Stimulated activated CD8-positive, alpha-beta memory T cell treated with anti-CD3 and anti-CD28 coated beads, Interleukin-4, amount 100 ng/mL, for 4 hours (primary cell): ENCODE measurements around the gene ANKRD53.
"Not testable (repeated sequence)": the region's sequence is repeated elsewhere in the genome, so short reads cannot be mapped to it uniquely, and the experiment has no call there.

ENCODE experiments used
- DNase-seq, 2 donors: peaks; one replicate each; pipeline ENCODE4 v3.0.0-alpha.2; 2020; ENCODE audit warnings: low read depth in 2 of 2, low spot score in 1 of 2

Gene ANKRD53

GRCh38 chr2:70988726-70989648, 10.6 kb downstream of the ANKRD53 start:
- DNase-seq = no peak

- no peak for DNase-seq
Observed at GRCh38 chr2:70990216-70990615, 11.8 kb downstream of the ANKRD53 start.

DNA sequence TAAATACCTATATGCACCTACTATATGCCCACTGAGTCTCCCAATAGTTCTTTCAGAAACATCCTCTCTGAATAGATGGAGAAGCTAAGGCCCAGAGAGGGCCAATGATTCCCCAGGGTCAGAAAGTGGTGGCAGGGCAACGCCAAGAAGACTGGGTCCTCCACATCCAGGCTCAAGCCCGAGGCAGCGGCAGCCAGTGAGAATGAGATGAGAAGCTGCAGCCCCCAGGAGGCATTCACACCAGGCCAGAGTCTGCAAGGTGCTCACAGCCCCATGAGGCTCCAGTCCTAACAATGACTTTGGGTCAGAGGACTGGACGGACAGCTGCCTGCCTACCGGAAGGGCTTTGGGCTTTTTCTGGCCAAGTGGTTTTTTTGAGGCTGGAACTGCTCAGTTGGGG, 12.7 kb downstream of the ANKRD53 start:
- DNase-seq = no peak

- no peak for DNase-seq
Observed at GRCh38 chr2:70991742-70992141, 13.3 kb downstream of the ANKRD53 start.

- no peak for DNase-seq
Observed at GRCh38 chr2:70992945-70993853, 14.8 kb downstream of the ANKRD53 start.

- no peak for DNase-seq
Observed at GRCh38 chr2:70994009-70994698, 15.7 kb downstream of the ANKRD53 start.

DNA sequence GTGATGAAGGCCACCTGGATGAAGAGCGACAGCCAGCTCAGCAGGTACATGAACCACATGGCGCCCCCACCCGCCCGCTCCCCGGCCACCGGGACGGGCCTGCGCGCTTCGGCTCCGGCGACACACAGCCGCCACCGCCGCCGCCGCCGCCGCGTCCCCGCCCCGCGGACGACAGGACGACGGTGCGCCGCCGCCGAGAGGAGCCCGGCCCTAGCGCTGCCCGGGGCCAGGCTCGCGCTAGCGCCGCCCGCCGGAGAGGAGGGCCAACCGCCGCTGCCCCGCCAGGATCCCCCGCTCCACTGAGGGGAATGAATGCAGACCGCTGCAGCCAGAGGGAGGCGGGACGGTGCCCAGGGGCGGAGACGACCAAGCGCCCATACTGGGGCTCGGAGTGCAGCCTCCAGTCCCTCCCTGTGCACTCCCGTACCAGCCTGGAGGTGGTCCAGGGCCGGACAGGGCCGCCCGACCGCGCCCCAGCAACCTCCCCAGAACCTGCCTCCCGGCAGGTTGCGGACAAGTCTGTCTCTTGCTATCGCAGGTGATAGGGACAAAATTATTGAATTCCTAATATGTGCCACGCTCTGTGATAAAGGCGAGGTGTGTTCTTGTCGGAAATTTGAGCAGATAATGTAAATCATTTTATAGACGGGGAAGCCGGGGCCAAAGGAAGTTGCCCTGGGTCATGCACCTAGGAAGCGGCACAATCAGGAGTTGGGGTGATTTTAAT, 16.4 kb downstream of the ANKRD53 start, which contains the start of gene TEX261:
Gene TEX261, minus strand, starts transcription at position 175 of the 727 bp plus-strand sequence. Its CDS starts 116 bp downstream, at position 59.
- DNase-seq = peak; percentile 70 to 77

GRCh38 chr2:70995426-70995729, 16.9 kb downstream of the ANKRD53 start:
- DNase-seq = peak in 1 of 2 donors; percentile 21

- DNase-seq = not testable (repeated sequence)
Observed at GRCh38 chr2:70998885-70999284, 20.5 kb downstream of the ANKRD53 start.

DNA sequence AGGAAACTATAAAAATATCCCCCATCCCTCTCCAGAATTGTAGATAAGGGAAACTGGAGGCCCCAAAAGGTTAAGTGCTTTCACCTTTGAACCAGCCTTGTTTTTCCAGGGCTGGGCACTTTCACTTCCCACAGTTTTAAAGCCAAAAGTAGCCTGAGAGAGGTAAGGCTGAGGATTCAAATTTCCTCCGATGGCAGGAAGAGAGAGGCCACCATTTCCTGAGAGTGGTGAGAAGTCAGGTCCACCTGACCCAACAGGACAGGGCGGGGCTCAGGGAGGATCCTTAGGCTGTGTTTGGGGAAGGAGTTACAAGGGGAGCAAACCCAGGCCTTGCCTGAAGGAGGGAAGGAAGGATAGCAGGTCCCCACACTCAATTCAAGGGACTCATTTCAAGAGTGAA, 20.9 kb downstream of the ANKRD53 start:
- DNase-seq = no peak

- DNase-seq = not testable (repeated sequence)
Observed at GRCh38 chr2:70999931-71000330, 21.5 kb downstream of the ANKRD53 start.

DNA sequence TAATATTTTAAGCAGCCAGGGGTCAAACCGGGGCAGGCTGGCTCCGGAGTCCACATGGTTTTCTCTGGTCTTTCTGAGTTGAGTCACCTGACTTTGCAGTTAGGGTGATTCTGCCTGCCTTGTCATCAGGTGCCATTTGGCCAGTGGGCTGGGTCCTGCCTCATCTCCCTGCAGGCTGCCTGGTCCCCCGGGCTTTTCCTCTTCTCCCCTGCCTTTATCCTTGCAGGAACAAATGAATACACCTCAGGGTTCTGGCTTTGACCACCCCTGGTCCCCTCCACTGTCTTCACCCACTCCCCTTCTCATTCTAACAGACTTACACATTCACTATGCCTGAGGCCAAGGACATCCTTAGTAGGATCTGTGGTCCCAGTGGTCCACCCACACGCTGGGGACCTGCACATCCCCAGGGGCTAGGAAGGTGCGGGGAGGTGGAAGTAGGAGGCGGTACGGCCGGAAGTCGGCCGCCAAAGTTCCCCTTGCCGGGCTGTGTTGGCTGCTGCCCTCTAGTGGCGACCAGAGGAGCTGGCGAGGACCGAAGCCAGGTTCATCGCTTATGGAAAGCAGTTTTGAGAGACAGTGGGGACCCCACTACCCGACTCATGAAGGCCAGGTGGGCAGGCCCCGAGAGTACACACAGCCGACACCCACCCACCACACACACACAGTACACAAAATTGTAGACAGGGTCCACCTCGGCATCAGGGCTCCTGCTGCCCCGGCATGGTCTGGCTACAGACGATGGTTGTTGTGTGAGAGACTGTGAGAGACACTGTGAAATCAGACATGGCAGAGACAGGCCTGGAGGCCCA, 22.6 kb downstream of the ANKRD53 start:
- peak in 1 of 2 donors; percentile 60 for DNase-seq

GRCh38 chr2:71001592-71001927, 23.1 kb downstream of the ANKRD53 start:
- DNase-seq = no peak

- DNase-seq = no peak
Observed at GRCh38 chr2:71001981-71002570, 23.6 kb downstream of the ANKRD53 start.

DNA sequence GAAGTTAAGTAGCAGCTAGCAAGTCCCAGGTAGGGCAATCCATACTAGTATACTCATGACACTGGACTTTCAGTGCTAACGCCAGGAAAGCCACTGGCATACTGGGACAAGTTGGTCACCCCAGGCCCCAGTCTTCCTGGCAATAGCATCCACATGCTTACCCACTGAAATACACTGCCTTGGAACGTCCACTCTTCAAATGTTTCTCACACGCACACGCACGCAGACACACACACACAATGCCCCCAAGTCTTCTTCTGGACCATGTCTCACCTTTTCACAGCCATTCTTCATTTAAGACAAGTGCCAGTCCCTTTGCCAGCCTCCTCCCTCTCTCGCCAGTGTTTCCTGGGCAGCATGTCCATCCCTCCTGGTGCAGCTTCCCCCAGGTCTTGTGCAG, 25.0 kb downstream of the ANKRD53 start:
- DNase-seq = no peak

DNA sequence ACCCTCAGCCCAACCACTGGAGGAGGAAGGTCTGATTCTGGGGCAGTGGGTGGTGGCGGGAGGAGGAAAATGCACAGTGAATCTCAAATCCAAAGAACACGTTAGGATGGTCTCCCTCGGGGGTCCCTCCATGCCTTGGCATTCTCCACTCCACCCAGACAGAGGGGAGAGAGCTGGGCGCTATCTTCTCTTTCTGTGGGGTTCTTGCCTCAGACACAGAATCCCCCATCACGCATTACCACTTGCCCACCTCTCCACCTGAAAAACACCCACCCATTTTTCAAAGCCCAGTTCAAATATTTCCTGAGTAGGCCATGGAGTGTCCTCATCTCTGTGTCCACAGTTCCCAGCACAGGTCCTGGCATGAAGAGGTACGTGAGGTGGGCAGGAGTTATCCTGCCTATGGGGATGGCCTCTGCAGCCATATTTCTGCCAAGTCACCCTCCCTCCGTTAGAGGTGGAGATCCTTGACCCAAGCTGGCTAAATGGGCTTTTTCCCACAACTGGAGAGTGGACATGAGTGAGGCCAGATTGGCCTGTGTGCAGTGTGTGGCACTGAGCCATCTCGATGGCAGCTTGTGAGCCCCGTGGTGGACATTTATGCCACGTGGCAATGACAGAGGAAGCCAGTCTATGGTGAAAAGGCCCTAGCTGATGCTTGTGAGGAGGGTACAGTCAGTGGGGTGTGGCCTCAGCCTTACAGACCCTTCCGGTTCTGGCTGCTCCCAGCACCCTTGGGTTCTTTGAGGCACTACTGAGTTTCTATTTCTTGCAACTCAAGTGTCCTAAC, 25.7 kb downstream of the ANKRD53 start:
- DNase-seq = no peak

- no peak for DNase-seq
Observed at GRCh38 chr2:71004857-71005256, 26.4 kb downstream of the ANKRD53 start.

- no peak for DNase-seq
Observed at GRCh38 chr2:71005271-71006202, 27.1 kb downstream of the ANKRD53 start.
